HepG2 (cell line): ENCODE measurements around the gene RANBP3. TPM values are rescaled to one million over a fixed set of nuclear protein-coding genes. Genes with fewer than 3 reads are reported as not detected.

ENCODE experiments used
- BHLHE40 ChIP-seq: IDR thresholded peaks from 2 replicates; pipeline ENCODE4 v1.6.1; 2011; ENCODE audit warnings: low read length, improper control_type of control experiment
- BRCA1 ChIP-seq: sonication (generic); formaldehyde crosslinking; IDR thresholded peaks from 2 replicates; pipeline ENCODE4 v1.4.0; 2020; ENCODE audit warnings: missing genetic modification reagents
- DNMT3B ChIP-seq: conservative IDR thresholded peaks from 2 replicates; pipeline ENCODE4 v1.6.1; 2016; ENCODE audit warnings: missing biosample characterization, control low read depth
- DR1 ChIP-seq: sonication (generic); formaldehyde crosslinking; IDR thresholded peaks from 2 replicates; pipeline ENCODE4 v1.8.0; 2021; ENCODE audit warnings: mild to moderate bottlenecking, missing genetic modification reagents, inconsistent platforms
- GZF1 ChIP-seq: sonication (generic); formaldehyde crosslinking; IDR thresholded peaks from 2 replicates; pipeline ENCODE4 v1.5.1; 2020; ENCODE audit warnings: mild to moderate bottlenecking, missing genetic modification reagents
- KDM3A ChIP-seq: IDR thresholded peaks from 2 replicates; pipeline ENCODE4 v1.6.1; 2018; ENCODE audit warnings: low read depth, missing compliant biosample characterization
- MLLT10 ChIP-seq: sonication (generic); formaldehyde crosslinking; IDR thresholded peaks from 2 replicates; pipeline ENCODE4 v1.4.0; 2020; ENCODE audit warnings: missing genetic modification reagents
- MTA1 ChIP-seq: sonication (generic); formaldehyde crosslinking; IDR thresholded peaks from 2 replicates; pipeline ENCODE4 v1.4.0; 2020; ENCODE audit warnings: missing genetic modification reagents, mild to moderate bottlenecking, borderline replicate concordance
- NBN ChIP-seq: fragments of 450-650 bp; conservative IDR thresholded peaks from 2 replicates; pipeline ENCODE4 v1.6.1; 2017
- NCOA2 ChIP-seq: sonication (generic); formaldehyde crosslinking; IDR thresholded peaks from 2 replicates; pipeline ENCODE4 v1.8.0; 2022; ENCODE audit warnings: inconsistent platforms
- NFIB ChIP-seq: sonication (generic); formaldehyde crosslinking; IDR thresholded peaks from 2 replicates; pipeline ENCODE4 v1.9.0; 2021; ENCODE audit warnings: missing genetic modification reagents, mild to moderate bottlenecking, borderline replicate concordance
- NFYC ChIP-seq: IDR thresholded peaks from 2 replicates; pipeline ENCODE4 v1.6.1; 2016; ENCODE audit warnings: missing genetic modification reagents, missing compliant biosample characterization
- PTBP1 ChIP-seq: fragments of 200-400 bp; formaldehyde crosslinking; IDR thresholded peaks from 2 replicates; pipeline ENCODE4 v1.6.1; 2018; ENCODE audit warnings: low read length, low read depth; ENCODE audit not compliant: poor library complexity, severe bottlenecking
- RBM39 ChIP-seq: fragments of 200-400 bp; formaldehyde crosslinking; IDR thresholded peaks from one replicate; pipeline ENCODE4 v1.6.1; 2018; ENCODE audit warnings: antibody characterized with exemption, mild to moderate bottlenecking, low read depth, low read length; ENCODE audit not compliant: poor library complexity, severe bottlenecking
- RELA ChIP-seq: sonication (generic); formaldehyde crosslinking; IDR thresholded peaks from 2 replicates; pipeline ENCODE4 v1.4.0; 2020; ENCODE audit warnings: missing genetic modification reagents
- SRF ChIP-seq: IDR thresholded peaks from 2 replicates; pipeline ENCODE4 v1.6.1; 2011; ENCODE audit warnings: mild to moderate bottlenecking, low read depth, low read length, moderate library complexity
- SRSF4 ChIP-seq: fragments of 200-400 bp; formaldehyde crosslinking; IDR thresholded peaks from one replicate; pipeline ENCODE4 v1.6.1; 2018; ENCODE audit warnings: mild to moderate bottlenecking, low read depth, low read length, moderate library complexity; ENCODE audit not compliant: poor library complexity, severe bottlenecking
- SUZ12 ChIP-seq: fragments of 150-350 bp; IDR thresholded peaks from 2 replicates; pipeline ENCODE4 v1.6.1; 2014; ENCODE audit warnings: low read depth, low read length
- TEAD2 ChIP-seq: sonication (generic); formaldehyde crosslinking; IDR thresholded peaks from 2 replicates; pipeline ENCODE4 v1.9.0; 2021; ENCODE audit warnings: missing genetic modification reagents
- TP53 ChIP-seq: sonication (generic); formaldehyde crosslinking; conservative IDR thresholded peaks from 2 replicates; pipeline ENCODE4 v1.4.0; 2020; ENCODE audit warnings: missing genetic modification reagents
- ZNF263 ChIP-seq: sonication (generic); formaldehyde crosslinking; IDR thresholded peaks from 2 replicates; pipeline ENCODE4 v1.4.0; 2020; ENCODE audit warnings: missing genetic modification reagents
- ZNF329 ChIP-seq: sonication (generic); formaldehyde crosslinking; IDR thresholded peaks from 2 replicates; pipeline ENCODE4 v1.9.0; 2021; ENCODE audit warnings: low read depth, mild to moderate bottlenecking, missing genetic modification reagents
- ZNF430 ChIP-seq: sonication (generic); formaldehyde crosslinking; IDR thresholded peaks from 2 replicates; pipeline ENCODE4 v1.9.0; 2021; ENCODE audit warnings: mild to moderate bottlenecking, missing genetic modification reagents
- ZNF460 ChIP-seq: sonication (generic); formaldehyde crosslinking; IDR thresholded peaks from 2 replicates; pipeline ENCODE4 v1.5.1; 2020; ENCODE audit warnings: missing genetic modification reagents, mild to moderate bottlenecking, borderline replicate concordance
- ZNF562 ChIP-seq: sonication (generic); formaldehyde crosslinking; IDR thresholded peaks from 2 replicates; pipeline ENCODE4 v1.8.0; 2022; ENCODE audit warnings: missing genetic modification reagents, borderline replicate concordance
- ZNF572 ChIP-seq: sonication (generic); formaldehyde crosslinking; IDR thresholded peaks from 2 replicates; pipeline ENCODE4 v1.5.1; 2020; ENCODE audit warnings: mild to moderate bottlenecking, missing genetic modification reagents
- ZNF589 ChIP-seq: sonication (generic); formaldehyde crosslinking; conservative IDR thresholded peaks from 2 replicates; pipeline ENCODE4 v1.8.0; 2022; ENCODE audit warnings: mild to moderate bottlenecking, moderate library complexity, missing genetic modification reagents
- ZNF619 ChIP-seq: sonication (generic); formaldehyde crosslinking; IDR thresholded peaks from 2 replicates; pipeline ENCODE4 v1.4.0; 2020; ENCODE audit warnings: mild to moderate bottlenecking, missing genetic modification reagents
- ZNF652 ChIP-seq: IDR thresholded peaks from 2 replicates; pipeline ENCODE4 v1.6.1; 2016; ENCODE audit warnings: low read depth, borderline replicate concordance
- ZNF674 ChIP-seq: sonication (generic); formaldehyde crosslinking; IDR thresholded peaks from 2 replicates; pipeline ENCODE4 v1.5.0; 2020; ENCODE audit warnings: low read depth, mild to moderate bottlenecking, missing genetic modification reagents
- ZNF83 ChIP-seq: sonication (generic); formaldehyde crosslinking; IDR thresholded peaks from 2 replicates; pipeline ENCODE4 v1.4.0; 2020; ENCODE audit warnings: missing genetic modification reagents, mild to moderate bottlenecking, borderline replicate concordance
- ZNF891 ChIP-seq: sonication (generic); formaldehyde crosslinking; IDR thresholded peaks from 2 replicates; pipeline ENCODE4 v1.5.0; 2020; ENCODE audit warnings: mild to moderate bottlenecking, missing genetic modification reagents
- ZSCAN31 ChIP-seq: sonication (generic); formaldehyde crosslinking; IDR thresholded peaks from 2 replicates; pipeline ENCODE4 v1.5.0; 2020; ENCODE audit warnings: low read depth, mild to moderate bottlenecking, missing genetic modification reagents
- polyA plus RNA-seq, 8 experiments: library from polyadenylated mRNA; depleted of rRNA in 3 of 8; stranded (reverse) in 7 of 8; unstranded in 1 of 8; fragments of >200 nt; fragmentation: Illumina TruSeq in 4 of 8; extraction: Trizol in 4 of 8; gene quantifications; 2 replicates each; pipeline versions ENCODE4 v1.2.1 to v1.2.3, GENCODE V29; 2011 to 2016; ENCODE audit warnings: low read depth in 4 of 8, missing spikeins in 1 of 8, mixed read lengths in 1 of 8; ENCODE audit not compliant: insufficient read depth in 1 of 8
- total RNA-seq, 5 experiments: library from RNA; depleted of rRNA; stranded (reverse); fragments of >200 nt; fragmentation: Illumina TruSeq; extraction: Trizol; gene quantifications; 2 replicates each; pipeline ENCODE4 v1.2.3, GENCODE V29; 2016; ENCODE audit warnings: low read depth in 1 of 5
- TF ChIP-seq, protein P1 (sequence below): sonication (generic); formaldehyde crosslinking; IDR thresholded peaks from 2 replicates; pipeline ENCODE4 v1.4.0; 2020; ENCODE audit warnings: missing genetic modification reagents; ENCODE audit errors: not compliant biosample characterization

The RANBP3 gene
- total and polyA plus RNA-seq, 2 of the 13 experiments (the other 11 are each of a cell fraction or from before 2014, with no cell fraction given): 39.5 to 149 TPM

DNA sequence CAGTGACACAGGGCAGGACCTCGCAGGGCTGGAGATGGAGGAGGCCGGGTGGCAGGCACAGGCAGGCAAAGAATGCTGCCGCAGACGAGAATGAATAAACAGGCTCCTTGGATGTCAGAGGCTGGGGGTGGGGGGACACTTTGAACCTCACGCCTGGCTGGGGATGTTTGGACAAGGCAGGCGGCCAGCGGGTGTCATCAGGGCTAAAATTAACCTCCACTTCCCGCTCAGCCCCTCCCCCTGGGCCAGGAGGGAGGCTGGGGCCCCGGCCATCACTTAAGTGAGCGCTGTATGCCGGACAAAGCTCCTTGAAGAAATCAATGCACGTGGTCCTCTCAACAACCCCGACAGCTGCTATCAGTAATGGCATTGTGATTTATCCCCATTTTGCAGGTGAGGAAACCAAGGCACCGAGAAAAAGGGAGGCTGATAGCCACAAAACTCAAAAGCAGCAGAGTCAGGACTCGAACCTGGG lies 97.3 kb downstream of the RANBP3 start (continued):
- TF ChIP-seq ZNF83 (CRISPR knock-in tag) (no peak), BRCA1 (no peak), PTBP1 (no peak), ZNF460 (CRISPR knock-in tag) (no peak; the same call in 1 of the 2 replicates), DR1 (CRISPR knock-in tag) (no peak), ZNF329 (CRISPR knock-in tag) (no peak), ZNF619 (CRISPR knock-in tag) (no peak), ZNF652 (CRISPR knock-in tag) (peak; percentile 40; the same call in 1 of the 2 replicates), BHLHE40 (peak; percentile 62; the same call in 1 of the 2 replicates), NCOA2 (CRISPR knock-in tag) (peak; percentile 93), TEAD2 (CRISPR knock-in tag) (no peak), ZNF891 (CRISPR knock-in tag) (no peak), NFYC (CRISPR knock-in tag) (no peak), ZNF430 (CRISPR knock-in tag) (peak; percentile 61; the same call in 1 of the 2 replicates), ZNF572 (CRISPR knock-in tag) (no peak), ZNF263 (peak; percentile 18; the same call in 1 of the 2 replicates), KDM3A (CRISPR knock-in tag) (no peak), MTA1 (peak; percentile 77), SUZ12 (no peak), RELA (CRISPR knock-in tag) (no peak), NBN (no peak), SRF (no peak), ZNF562 (CRISPR knock-in tag) (no peak), MLLT10 (no peak), GZF1 (no peak), NFIB (CRISPR knock-in tag) (no peak), ZNF674 (CRISPR knock-in tag) (no peak), DNMT3B (CRISPR knock-in tag) (no peak), TP53 (CRISPR knock-in tag) (0 out of 2 replicates have a peak, but pooled peaks have one; percentile 82), SRSF4 (no peak), RBM39 (peak; percentile 67), ZSCAN31 (no peak), ZNF589 (CRISPR knock-in tag) (no peak)
- TF ChIP-seq, protein P1, sequence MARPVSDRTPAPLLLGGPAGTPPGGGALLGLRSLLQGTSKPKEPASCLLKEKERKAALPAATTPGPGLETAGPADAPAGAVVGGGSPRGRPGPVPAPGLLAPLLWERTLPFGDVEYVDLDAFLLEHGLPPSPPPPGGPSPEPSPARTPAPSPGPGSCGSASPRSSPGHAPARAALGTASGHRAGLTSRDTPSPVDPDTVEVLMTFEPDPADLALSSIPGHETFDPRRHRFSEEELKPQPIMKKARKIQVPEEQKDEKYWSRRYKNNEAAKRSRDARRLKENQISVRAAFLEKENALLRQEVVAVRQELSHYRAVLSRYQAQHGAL (CRISPR knock-in tag): no peak
